ENCODE data around the gene PPP3CA.

PPP3CA gene

DNA sequence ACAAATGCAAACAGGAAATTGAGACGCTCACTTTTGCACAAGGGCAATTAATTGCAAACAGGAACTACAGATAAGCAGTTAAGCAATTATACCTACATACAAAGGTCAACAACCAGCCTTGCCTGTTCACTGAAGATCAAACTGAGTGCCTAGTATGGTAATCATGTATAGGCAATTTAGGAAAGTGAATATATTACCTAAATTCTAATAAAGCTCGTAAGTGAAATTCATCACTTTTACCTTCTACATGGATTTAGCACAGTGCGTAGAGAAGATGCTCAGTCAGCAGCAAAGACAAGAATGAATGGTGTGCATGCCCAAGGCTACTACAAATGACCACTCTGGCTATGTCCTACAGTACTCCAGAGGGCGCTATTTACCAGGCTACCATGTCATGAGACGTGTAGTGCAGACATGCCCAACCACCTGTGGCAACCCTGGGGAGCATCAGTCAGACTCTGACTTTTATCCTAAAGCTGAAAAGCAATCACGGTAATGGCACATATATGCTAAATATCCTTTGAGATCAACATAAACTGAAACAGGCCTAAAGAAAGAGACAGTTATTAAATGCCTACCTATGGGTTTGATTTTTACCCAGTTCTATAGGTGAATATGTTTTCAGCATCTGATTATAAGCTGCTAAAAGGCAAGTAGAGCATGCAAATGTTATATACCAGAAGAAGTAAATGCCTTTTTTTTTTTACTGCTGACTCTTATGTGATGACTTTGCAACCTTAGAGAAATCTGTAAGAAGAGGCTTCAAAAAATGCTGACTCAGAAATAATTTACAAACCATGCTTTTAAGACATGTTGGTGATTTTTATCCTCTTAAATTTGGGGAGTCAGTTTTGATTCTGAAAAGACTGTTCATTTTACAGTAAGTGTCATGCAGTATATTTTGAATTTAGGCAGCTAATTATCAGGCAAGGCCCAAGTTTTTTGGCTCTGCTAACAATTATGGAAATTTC lies 178.0 kb downstream of the PPP3CA start:
- peak; percentile 74 for DNase-seq

DNA sequence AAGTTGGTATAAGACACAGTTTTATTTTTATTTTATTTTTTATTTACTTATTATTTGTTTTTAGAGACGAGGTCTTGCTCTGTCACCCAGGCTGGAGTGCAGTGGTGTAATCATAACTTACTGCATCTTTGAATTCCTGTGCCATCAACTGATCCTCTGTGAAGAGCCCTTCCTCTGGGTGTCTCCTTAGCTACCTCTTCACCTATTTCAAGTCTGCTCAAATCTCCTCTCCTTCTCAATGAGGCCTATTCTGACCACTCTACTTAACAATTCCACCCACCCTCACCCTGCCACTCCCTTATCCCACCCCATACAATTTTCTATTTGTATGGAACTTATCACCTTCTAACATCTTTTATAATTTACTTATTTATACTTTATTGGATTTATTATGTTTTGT lies 183.4 kb downstream of the PPP3CA start:
- no peak for DNase-seq

DNA sequence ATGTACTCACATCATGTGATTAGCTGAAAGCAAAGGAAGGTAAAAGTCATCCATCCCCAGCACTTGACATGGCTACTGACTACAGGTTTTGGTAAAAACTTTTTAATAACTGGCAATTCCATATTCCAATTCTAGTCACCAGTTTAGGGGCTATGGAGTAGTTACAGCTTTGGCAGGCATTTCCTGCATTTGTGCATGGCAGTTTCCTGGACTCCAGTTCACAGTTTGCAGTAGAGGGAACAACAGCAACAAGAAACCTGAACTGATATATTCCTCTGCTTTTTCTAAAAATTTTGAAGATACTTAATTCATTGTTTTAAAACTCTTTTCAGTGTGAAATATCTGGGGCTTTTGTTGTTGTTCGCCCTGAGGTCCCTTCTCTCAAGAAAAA lies 184.3 kb downstream of the PPP3CA start:
- no peak for DNase-seq

DNA sequence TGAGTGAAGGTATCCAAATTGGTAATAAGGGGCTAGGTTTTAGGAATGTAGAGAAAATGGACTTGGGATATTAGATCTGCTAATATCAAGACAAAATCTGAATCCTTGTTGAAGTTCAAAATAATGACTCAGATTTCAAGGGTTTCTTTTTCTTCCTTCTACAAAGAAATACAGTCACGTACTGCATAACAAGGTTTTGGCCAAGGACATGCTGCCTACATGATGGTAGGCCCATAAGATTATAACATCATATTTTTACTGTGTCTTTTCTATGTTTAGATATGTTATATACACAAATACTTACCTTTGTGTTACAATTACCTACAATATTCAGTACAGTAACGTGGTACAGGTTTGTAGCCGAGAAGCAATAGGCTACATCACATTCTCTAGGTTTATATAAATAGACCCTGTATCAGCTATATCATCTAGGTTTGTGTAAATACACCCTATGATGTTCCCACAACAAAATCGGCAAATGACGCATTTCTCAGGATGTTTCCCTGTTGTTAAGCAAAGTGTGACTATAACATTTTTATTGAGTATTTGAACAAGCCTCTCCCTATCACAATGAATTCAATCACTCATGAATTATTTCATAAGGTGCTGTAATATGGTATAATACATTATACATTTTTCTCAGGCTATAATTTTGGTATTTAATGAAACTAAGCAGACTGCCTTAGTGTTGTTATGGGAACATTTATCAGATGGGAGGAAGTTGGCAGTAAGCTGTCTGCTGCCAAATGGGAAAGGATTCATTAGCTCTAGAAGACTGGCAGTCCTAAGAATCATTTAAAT lies 186.3 kb downstream of the PPP3CA start:
- no peak for DNase-seq

DNA sequence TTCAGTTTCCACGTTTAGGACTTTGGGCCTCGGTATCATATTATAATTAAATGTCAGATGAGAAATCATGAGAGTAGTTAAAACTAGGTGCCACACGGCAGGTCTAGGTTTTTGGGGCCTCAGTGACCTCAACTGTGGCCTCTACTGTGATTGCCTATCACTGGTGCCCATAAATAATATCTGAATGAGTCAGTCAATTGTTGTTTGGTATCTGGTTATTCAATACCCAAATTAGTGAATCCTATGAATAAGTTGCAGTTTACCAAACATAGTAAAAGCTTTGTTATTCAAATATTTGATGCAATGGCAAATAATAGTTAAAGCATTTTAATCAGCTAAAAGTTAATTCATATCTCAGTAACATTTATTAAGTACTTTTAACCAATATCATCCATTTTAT lies 188.8 kb downstream of the PPP3CA start:
- no peak for DNase-seq

DNA sequence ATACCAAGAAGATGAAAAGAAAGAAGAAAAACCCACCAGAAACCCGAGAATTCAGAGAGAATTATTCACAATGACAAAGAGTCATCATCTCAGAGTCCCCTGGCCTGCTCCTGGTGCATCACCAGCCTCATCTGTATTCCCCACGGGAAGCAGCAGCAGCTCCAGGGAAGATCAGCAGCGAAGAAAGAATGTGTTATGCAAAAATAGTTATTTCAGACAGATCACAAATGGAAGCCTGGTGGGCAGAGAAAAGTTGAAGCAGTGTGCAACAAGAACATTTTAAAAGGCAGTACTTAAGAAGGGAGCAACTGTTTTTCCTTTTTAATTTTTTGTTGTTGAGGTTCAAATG lies 189.2 kb downstream of the PPP3CA start:
- DNase-seq: no peak

DNA sequence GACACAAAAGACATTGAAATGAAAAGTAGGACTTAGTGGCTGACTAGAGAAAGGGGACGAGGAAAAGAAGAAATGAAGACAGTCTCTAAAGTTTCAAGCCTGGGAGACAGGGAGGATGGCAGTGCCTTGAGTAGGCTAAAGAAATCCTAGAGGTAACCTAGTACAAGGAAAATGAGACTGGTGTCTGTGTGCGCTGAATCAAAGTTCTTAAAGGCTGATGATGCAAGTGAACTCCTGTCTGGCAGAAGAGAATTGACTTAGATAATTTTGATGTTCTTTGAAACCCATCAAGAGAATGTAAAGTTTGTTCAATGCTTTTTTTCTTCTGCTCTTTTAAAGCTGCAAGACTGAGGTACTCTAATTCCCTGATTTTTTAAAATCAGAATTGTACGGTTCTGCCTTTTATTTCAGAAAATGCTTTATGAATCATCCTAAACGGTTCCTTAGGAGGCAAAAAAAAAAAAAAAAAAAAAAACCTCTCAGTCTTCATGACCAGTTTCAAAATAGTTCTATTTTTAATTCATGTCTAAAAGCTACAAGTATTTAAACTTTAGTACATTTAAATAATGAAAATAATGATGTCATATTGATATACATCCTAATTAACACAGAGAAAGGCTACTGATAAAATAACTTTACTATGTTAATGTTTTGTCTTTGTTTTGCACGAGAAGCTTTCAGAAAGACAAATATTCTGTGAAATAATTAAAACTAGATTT lies 189.8 kb downstream of the PPP3CA start:
- no peak for DNase-seq

DNA sequence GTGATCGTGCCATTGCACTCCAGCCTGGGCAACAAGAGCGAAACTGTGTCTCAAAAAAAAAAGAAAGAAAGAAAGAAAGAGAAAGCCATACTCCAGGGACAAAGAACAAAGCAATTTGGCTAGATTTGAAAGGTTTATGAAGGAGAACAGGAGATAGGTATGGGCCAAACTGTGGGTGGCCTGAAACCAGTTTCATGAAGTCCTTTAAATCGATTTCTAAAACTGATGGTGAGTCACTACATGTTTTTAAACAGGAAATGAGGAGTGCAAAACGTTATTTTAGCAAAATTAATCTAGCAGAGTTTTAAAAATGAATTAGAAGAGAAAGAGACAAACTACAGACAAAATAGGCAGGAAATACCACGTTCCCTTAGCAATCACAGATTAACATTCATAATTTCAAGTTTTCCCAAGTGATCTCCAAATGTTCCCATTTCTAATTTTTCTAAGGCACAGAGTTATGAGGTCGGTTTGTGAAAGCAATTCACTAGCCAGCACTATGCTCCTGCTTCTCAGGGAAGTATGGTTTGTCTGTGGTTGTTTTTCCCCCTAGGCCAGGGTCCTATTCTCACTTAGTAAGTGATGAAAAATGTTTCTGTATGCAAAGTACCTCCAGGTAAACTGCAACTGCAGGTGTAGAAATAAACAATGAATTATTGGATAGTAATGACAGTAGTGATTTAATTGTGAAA lies 190.6 kb downstream of the PPP3CA start:
- no peak for DNase-seq

DNA sequence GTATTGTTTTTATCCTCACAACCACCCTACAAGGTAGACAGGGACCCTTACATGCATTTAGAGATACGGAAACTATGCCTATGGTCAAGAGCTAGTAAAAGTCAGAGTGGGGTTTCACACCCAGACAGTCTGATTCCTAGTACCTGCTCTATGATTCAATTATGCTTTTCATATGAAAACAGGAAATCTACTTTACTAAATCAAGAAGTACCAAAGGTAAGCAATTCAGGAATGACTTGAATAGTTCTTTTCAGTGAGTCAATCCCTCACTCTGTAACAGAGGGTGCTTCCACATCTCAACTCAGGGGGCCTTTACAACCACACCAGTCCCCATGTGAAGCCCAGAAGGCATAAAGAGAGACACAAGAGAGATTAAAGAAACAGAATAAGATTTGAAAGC lies 191.4 kb downstream of the PPP3CA start:
- no peak for DNase-seq

DNA sequence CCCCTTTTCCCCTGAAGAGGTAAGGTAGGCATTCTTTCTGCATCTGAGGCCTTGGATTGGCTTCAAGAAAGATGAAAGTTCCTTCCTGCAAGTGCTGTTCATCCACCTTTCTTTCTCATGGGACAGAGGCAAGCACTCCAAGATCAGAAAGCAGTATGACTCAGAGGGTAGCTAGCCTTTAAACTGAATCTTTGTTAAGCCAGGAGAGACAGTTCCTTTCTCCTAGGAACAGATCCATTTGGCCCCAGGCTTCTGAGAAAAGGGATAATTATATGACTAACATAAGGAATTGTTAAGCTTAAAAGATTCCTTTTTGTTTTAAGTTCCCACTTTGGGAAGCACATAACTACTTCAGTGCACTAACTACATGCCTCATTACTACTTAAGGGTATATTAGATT lies 192.0 kb downstream of the PPP3CA start:
- no peak for DNase-seq

DNA sequence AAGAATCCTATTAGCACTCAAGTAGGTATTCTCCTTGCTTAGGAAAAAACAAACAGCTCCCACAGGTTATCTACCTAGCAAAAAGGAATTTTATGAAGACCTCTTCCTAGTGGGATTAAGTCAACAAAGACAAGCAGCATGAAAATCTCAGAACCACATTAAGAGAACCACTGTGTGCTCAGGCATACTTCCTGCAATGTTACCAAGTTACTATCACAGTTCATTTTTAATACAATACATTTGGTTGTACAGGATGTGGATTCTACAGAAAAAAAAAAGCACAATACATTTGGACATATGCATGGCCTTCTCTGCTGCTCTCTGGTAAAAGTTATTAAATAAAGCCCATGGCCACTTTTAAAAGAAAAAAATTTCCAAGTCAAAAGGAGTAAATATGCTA lies 193.7 kb downstream of the PPP3CA start:
- DNase-seq: no peak

DNA sequence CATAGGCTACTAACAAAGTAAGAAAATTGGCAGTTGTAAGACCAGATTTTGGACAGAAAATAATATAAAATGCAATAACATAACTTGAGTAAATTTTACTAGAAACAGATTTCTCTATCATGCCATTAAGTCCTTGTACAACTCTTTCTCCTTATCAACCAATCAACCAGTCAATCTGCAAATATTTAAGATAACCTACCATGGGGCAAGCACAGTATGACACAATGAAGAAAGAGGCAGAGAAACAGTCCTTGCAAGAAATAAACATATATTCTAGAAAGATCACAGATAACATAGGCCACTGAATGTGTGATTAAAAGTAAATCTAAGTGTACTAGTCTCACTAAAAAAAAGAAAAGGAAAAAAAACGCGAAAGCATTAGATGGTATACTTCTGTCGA lies 194.8 kb downstream of the PPP3CA start:
- DNase-seq: no peak

DNA sequence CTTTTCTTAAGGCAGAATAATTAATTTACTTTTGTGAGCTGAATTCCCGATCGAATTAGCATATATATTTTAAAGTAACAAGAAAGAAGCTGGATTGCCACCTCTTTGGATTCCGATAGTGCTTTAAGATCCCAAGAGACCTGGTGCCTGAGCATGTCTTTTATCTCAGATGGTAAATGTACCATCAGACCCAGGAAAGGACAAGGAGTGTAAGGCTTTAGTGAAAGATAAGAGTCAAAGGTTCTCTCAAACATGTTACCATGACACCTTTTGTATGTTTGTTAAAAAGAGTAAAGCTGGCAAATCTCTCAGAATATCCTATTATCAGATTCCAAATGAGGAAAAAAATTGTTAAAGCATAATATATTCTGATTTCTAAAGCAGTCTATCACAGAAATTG lies 198.8 kb downstream of the PPP3CA start:
- no peak for DNase-seq

DNA sequence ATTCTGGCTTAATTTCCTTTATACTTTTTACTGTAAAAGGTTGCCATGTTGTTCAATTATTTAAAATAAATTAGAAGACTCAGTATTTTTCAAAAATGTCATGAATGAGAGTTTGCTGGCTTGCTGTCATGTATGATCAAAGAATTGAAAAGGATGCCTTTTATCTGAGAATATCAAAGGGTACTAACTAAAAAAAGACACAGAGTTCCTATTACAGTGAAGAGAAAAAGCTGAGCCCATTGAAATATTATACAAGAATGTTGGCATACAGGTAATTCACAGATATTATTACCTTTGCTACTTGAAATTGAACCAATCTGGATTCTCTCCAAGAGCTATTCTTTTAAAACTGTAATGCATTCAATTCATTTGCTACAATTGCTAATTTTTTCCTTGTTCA lies 200.0 kb downstream of the PPP3CA start:
- no peak for DNase-seq

DNA sequence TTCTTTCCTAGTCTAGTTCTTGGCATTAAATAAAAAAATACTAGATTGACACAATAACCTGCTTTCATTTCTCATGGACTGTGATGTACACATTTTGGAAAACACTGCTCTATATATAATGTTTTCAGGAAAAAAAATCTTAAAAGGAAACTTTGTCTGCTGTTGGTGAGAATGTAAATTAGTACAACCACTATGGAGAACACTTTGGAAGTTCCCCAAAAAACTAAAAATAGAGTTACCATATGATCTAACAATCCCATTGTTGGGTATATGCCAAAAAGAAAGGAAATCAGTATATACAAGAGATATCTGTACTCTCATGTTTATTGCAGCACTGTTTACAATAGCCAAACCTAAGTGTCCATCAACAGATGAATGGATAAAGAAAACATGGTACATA lies 202.3 kb downstream of the PPP3CA start:
- DNase-seq: no peak

DNA sequence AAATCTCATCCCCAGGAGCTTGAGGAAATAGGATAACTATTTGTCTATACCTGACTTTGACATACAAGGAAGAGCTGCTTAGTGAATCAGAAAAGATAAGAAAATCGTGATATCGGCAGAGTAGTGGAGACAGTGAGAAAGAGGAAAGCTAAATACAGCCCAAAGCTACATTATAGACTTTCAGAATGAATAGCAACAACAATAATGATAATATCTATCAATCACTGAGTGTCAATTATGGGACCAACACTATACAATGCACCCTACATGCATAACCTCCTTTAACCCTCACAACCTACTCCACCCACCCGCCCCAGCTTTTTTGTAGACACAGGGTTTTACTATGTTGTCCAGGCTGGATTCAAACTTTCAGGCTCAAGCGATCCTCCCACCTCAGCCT lies 205.1 kb downstream of the PPP3CA start:
- no peak for DNase-seq

DNA sequence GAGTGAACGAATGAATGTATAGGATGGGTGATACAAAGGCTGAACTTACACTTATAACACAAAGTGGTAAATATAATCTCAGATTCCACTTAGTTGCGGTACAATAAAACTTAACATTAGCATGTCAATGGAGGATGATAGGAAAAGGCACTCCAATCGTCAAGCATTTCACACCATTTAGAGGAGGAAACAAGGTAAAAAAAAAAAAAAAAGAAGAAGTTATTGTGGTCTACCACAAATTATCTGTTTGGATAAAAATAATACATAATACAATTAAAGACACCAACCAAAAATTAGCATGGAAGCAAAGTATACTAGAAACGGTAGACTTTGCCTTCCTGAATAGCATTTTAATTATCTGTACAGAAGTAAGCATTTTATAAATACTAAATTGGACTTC lies 205.5 kb downstream of the PPP3CA start:
- DNase-seq: no peak

DNA sequence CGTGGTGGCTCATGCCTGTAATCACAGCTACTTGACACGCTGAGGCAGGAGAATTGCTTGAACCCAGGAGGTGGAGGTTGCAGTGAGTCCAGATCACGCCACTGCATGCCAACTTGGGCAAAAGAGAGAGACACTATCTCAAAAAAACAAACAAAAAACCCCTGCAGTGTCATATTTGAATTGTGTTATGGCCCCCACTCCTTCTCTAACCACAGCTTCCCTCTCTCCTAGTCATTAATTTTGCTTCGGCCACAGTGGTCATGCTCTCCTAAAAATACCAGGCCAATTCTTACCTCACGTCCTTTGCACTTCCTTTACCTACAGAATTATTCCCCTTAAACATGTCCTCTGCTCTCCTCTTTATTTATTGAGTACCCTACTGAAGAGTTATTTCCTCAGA lies 206.1 kb downstream of the PPP3CA start:
- no peak for DNase-seq

DNA sequence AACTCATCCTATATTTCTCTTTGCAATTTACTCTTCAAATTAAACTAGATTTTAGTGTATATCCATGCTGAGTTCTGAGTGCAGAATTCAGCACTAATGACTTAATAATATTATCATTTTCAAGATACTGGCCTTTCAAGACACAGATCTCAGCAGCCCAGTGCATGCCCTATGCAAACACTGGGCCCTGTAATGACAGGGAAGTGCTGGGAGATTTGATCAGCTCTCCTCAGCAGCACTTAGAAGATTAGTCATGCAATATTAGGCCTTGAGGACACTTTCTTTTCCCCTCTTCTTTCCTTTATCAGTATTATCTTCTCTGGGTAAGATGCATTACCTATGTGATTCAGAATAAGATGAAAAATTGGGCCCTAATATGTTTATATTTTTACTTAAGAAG lies 207.1 kb downstream of the PPP3CA start:
- no peak for DNase-seq

DNA sequence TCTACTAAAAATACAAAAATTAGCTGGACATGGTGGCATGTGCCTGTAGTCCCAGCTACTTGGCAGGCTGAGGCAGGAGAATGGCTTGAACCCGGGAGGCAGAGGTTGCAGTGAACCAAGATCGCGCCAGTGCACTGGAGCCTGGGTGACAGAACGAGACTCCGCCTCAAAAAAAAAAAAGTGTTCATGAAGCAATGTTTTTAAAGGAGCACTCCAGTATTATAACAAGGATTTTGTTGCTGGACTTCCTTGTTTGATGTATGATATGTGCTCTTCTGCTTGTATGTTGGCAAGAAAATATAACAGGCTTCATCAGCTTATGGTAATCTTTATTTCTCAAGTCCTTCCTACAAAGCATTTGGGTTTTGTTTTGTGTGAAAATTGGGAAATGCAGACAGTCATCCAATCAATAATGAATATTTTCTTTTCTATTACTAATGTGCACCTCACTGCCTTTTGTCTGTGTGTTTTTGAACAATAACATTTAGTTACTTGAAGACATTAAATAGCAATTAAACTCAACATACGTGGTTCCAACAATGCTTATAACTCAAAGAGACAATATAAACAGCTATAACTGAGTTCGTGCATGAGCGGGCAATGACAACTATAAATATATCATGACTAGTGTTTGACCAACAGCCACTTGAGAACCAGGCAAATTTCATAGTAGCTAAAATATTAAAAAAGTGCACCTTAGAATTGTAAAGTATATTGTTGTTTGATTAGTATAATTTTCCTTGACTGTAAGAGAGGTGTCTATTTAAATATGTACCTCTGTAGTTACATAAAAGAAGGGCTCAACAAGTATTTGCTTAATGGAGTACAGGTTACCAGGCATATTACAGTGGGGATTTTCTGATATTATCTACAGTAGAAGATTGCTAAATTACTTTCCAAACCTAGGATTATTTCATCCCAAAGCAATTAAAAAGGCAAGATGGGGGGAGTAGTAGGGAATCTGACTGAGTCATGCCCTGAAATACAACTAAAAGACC lies 210.7 kb downstream of the PPP3CA start:
- DNase-seq: peak; percentile 71

DNA sequence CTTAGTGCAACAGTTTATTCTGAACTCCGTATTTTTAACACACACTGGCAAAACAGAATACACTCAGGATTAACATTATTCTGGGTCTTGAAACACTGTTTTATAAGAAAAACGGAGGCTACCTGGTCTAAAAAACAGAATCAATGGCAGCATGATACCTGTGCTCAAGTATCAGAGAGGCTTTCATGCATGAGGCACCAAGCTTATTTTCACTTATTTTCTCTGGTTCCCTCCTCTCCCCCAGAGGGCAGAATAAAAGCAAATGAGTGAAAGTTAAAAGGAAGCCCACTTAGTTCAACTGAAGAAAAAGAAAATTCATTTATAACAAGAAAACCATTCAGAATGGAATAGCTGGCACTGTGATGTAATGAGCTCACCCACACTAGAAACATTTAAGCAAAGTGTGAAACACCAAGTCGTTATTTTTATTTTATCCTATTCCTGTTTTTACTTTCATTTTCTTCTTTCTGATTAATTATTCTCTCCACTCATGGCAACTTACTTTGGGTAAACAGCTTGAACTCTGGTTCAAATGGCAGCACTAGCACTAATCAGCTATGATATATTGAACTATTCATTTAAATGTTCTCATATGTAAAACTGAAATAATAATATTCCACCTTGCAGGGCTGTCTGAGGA lies 211.8 kb downstream of the PPP3CA start:
- DNase-seq: no peak

Data from NCI-H510A treated with DMSO at 0.1 percent for 48 hours (cell line).